Choroid plexus epithelial cell (primary cell): Measurements from ENCODE around the gene PCSK7.

Experiments used
- DNase-seq: peaks from one replicate; pipeline ENCODE4 v3.0.0-alpha.2; 2010; ENCODE audit warnings: low read depth
- H3K4me3 ChIP-seq: 2 replicates; pipeline ENCODE4 v1.5.1; 2011; ENCODE audit warnings: low read depth, mild to moderate bottlenecking, control low read depth, low read length, moderate library complexity
- CTCF ChIP-seq: conservative IDR thresholded peaks from 2 replicates; pipeline ENCODE4 v1.5.1; 2011; ENCODE audit warnings: low read depth, mild to moderate bottlenecking, control low read depth, inconsistent platforms, low read length, moderate library complexity

PCSK7 gene

GRCh38 chr11:117230999-117231841, 653 bp downstream of the PCSK7 start:
- DNase-seq, result no peak
- TF ChIP-seq CTCF, result no peak
- H3K4me3 ChIP-seq, result peak overlapping the region; percentile 75

- peak overlapping the region; percentile 75 for H3K4me3 ChIP-seq
- no peak for TF ChIP-seq CTCF
- peak; percentile 52 for DNase-seq
These were observed 1.4 kb downstream of the PCSK7 start for GRCh38 chr11:117230286-117230961.

- no peak overlapping the region for H3K4me3 ChIP-seq
- no peak for DNase-seq
- TF ChIP-seq CTCF, result no peak
These were observed 2.0 kb downstream of the PCSK7 start for GRCh38 chr11:117229931-117230285.

GRCh38 chr11:117229411-117229810, 2.5 kb downstream of the PCSK7 start:
- no peak for TF ChIP-seq CTCF
- H3K4me3 ChIP-seq, result no peak overlapping the region
- DNase-seq, result no peak

- no peak for TF ChIP-seq CTCF
- DNase-seq, result no peak
- no peak overlapping the region for H3K4me3 ChIP-seq
These were observed 3.8 kb downstream of the PCSK7 start for GRCh38 chr11:117228091-117228490.

- peak; percentile 88 for DNase-seq
- TF ChIP-seq CTCF, result peak; percentile 80
- H3K4me3 ChIP-seq, result no peak overlapping the region
These were observed 5.2 kb downstream of the PCSK7 start for GRCh38 chr11:117226388-117227385.
